GM06990 (cell line): ENCODE results near the gene SEMA3D.
A peak's percentile ranks its signal among the peaks of the same experiment; 100 is the strongest.

Experiments
- DNase-seq: peaks from one replicate; pipeline ENCODE4 v3.0.0-alpha.2; 2011; ENCODE audit not compliant: insufficient read length; ENCODE audit errors: extremely low read depth
- H3K27me3 ChIP-seq: replicated peaks from 2 replicates; pipeline ENCODE4 v1.6.0; 2011; ENCODE audit warnings: low read length; ENCODE audit not compliant: control insufficient read depth, insufficient read depth
- H3K36me3 ChIP-seq: 2 replicates; pipeline ENCODE4 v1.5.1; 2011; ENCODE audit warnings: low read length; ENCODE audit not compliant: control insufficient read depth, insufficient read depth
- H3K4me3 ChIP-seq: replicated peaks from 2 replicates; pipeline ENCODE4 v1.5.1; 2011; ENCODE audit warnings: low read depth, mild to moderate bottlenecking, control low read depth, low read length
- CTCF ChIP-seq: IDR thresholded peaks from 2 replicates; pipeline ENCODE4 v1.5.1; 2011; ENCODE audit warnings: low read length, control low read depth, mild to moderate bottlenecking, inconsistent platforms; ENCODE audit not compliant: insufficient read depth, poor library complexity, severe bottlenecking

SEMA3D gene

DNA sequence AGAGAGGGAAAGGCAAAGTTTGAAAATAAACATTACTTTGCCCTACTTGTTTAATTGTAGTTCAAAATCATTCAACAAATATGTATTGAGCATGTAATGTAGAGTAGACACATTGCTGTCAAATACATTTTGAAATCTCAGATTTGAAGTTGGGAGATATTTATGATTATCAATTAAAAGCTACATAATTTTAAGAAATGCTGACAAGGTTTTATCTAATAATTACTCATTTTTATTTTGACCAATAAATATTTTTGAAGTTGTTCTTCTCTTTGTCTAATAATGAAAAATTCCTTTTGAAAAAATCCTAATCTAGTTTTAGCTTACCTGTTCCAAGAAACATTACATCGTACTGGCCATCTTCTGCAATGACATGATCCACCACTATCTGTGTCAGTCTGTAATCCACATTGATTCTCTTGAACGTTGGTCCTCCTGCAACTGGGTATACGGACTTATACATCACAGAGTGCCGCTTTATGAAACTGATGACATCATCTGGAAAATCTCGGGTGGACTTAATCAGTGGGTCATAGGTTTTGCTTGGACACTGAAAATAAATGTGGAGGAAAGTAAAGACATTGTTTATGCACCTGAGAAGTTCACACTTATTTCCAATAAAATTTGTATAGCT is 164.7 kb downstream of the SEMA3D start:
- no peak for DNase-seq
- Histone ChIP-seq H3K36me3 (no peaks in the 10 kb centered on the region), H3K4me3 (no peak overlapping the region), H3K27me3 (no peaks in the 10 kb centered on the region)
- TF ChIP-seq CTCF: no peak

GRCh38 chr7:85021101-85021704 is 165.7 kb downstream of the SEMA3D start:
- Histone ChIP-seq H3K36me3 (no peaks in the 10 kb centered on the region), H3K27me3 (no peaks in the 10 kb centered on the region), H3K4me3 (no peak overlapping the region)
- TF ChIP-seq CTCF: peak; percentile 22
- no peak for DNase-seq

DNA sequence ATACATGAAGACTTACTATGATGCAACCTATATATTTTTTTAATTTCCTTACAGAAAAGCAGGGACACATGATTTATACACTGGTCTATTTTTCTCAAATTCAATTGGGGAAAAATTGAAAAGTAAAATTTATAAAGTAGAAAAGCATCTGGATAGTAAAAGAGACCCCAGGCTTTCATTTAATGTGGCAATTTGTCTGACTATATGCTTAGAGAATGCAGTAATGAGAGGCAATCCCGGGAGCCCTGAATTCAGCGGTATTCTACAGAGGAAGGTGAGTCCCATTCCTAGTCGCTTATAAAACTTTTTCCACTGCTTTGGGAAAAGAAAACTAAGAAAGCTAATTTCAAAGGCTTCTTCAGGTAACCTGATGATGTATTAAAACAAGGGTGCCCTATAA is 167.1 kb downstream of the SEMA3D start:
- no peaks in the 10 kb centered on the region for H3K36me3 ChIP-seq
- no peaks in the 10 kb centered on the region for H3K27me3 ChIP-seq
- TF ChIP-seq CTCF: no peak
- DNase-seq: no peak
- H3K4me3 ChIP-seq: no peak overlapping the region

DNA sequence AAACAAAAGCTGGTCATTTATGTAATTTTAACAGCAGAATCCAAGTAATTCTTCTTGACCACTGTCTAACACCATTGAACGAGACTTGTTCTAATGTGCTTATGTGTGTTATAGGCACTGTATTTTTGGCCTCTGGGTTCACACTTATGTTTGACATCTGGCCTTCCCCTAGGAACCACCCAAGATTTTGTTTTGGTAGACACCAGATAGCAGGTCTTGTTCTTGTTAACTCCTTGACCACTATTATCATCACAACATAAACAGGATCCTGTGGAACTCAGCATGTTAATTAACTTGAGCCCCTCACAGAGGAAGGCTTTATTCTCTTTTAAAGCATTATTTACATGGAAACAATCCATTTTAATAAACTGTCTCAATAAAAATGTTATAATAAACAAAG is 167.7 kb downstream of the SEMA3D start:
- no peak overlapping the region for H3K4me3 ChIP-seq
- H3K36me3 ChIP-seq: no peaks in the 10 kb centered on the region
- no peak for TF ChIP-seq CTCF
- no peaks in the 10 kb centered on the region for H3K27me3 ChIP-seq
- DNase-seq: no peak

- no peak for DNase-seq
- H3K27me3 ChIP-seq: no peaks in the 10 kb centered on the region
- H3K4me3 ChIP-seq: no peak overlapping the region
- H3K36me3 ChIP-seq: no peaks in the 10 kb centered on the region
- TF ChIP-seq CTCF: no peak
Measured at GRCh38 chr7:85018498-85018897, 168.4 kb downstream of the SEMA3D start.

DNA sequence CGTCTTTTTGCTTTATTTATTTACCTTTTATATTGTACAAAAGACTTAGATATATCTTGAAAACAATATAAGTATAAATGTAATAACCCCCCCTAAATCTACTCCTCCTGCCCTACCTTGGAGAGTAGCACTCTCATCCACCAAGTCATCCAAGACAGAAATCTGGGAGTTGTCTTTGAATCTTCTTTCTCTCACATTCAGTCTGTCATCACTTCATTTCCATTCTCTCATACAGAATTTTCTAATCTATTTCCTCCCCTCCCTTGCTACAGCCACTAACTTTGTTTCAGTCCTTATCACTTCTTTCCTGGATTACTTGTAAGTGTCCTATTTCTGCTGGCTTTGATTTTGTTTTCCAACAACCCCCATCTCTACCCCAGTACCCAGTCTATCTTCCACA is 170.6 kb downstream of the SEMA3D start:
- DNase-seq: no peak
- H3K4me3 ChIP-seq: no peak overlapping the region
- no peak for TF ChIP-seq CTCF
- no peaks in the 10 kb centered on the region for H3K36me3 ChIP-seq
- no peaks in the 10 kb centered on the region for H3K27me3 ChIP-seq
